DMS153 treated with DMSO at 0.1 percent for 48 hours (cell line): ENCODE data around the gene BRME1.

Experiments used
- DNase-seq: peaks from one replicate; lab custom pipeline; 2025; ENCODE audit not compliant: unreplicated experiment; lab: John Stamatoyannopoulos, UW

The BRME1 gene

DNA sequence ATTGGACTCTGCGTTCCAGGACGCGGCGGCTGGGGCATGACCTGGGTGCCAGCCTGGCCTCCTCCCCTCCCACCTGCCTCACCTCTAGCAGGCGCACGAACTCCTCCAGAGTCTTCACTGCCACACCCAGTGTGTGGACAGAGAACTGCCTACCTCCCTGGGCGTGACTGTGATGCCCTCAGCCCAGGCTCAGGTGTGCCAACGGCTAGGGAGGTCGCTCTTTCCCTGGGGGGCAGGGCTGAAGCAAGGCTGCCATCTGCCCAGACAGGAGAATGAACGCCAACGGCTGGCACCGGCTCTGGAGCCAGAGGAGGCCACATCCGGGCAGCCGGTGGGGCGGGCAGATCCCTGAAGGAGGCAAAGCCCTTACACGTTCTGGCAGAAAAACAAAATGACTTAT is 17.6 kb downstream of the BRME1 start:
- no peak for DNase-seq

DNA sequence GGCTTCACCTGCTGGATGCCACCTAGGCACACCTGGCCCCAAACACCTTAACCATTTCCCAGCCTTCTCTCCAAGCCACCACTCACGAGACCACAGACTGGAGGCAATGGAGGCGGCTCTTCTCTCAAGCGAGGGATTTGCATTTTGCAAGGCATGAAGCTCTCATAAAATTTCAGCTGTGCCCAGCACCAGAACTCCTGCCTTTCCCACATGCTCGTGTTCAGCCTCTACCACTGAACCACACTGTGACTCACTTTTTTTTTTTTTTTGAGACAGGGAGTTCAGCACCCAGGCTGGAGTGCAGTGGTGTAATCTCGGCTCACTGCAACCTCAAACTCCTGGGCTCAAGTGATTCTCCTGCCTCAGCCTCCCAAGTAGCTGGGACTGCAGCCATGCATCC is 18.4 kb downstream of the BRME1 start:
- DNase-seq: no peak

DNA sequence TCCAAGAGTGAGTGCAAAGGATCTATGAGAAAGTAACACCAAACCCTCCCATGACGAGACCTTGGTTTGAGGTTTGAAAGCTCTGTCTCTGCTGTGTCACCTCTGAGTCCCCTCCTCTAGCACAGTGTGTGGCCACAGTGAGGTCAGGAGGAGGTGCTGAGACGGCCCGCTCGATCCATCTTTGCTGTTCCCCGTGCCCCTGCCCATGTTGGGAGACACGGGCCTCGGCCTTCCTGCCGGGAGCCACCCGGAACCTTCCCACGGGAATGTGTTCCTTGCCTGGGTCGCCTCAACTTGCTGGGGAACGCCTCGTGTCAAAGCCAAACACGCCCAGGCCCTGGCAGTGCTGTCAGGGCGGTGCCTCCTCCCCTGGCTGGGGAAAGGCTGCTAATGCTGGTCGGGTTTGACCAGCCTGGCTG is 18.9 kb downstream of the BRME1 start:
- DNase-seq: no peak

DNA sequence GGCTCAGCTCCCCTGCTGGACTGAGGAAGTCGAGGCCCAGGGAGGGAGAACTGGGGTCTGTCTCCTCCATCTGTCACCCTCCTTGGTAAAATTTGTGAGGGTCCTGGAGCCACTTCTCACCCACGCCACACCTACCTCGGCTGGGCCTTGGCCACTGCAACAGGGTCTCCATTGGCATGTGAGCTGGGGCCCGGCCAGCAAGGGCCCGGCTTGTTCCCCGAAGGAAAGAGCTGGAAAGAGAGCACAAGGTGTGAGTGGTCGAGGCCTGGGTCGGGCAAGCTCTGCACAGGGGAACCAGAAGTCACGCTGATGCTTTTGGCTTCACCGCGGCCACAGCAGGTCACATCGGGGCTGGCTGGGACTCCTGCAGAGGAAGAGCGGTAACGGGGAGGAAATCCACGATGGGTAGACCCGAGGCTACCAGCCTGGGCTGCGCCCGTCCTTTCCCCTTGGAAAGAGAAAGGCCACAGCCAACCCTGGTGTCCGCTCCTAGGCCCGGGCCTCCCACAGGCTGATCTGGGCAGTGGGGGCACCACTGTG is 20.0 kb downstream of the BRME1 start:
- no peak for DNase-seq

DNA sequence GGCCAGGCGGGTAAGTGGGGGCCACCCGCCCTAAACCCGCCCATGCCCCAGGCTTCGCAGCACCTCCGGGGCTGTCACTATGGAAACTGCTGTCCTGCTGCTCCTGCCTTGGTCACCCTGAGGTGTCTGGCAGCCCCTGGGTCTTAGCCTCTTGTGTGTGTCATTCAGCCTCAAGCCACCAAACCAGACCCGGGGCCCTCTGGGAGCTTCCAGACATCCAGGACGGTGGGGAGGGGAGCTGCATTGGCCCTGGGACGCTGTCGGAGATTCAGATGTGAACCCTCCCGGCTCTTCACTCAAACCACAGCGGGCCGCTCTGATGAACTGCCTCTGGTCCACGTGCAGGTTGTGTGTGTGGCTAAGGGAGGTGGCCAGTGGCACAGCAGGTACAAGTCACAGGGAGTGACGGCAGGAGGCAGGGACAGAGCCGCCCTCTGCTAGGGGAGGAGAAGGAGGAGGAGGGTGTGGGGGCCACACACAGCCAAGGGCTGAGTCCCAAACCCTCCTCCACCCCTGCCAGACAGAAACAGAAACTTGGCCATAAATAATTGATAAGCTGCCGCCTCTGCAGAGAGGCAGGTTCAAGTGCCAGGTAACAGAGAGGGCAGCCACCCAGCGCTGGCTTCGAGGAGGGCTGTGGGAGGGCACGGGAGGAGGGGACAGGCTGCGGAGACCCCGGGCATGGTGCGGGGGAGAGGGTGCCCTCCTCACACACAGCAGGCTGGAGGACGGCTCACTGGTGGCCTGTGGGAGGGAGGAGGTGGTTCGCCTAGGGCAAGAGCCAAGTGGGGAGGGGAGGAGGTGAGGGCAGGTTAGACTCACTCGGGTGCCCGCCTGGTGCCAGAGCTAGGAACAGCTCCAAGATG is 21.0 kb downstream of the BRME1 start:
- peak; percentile 35 for DNase-seq

DNA sequence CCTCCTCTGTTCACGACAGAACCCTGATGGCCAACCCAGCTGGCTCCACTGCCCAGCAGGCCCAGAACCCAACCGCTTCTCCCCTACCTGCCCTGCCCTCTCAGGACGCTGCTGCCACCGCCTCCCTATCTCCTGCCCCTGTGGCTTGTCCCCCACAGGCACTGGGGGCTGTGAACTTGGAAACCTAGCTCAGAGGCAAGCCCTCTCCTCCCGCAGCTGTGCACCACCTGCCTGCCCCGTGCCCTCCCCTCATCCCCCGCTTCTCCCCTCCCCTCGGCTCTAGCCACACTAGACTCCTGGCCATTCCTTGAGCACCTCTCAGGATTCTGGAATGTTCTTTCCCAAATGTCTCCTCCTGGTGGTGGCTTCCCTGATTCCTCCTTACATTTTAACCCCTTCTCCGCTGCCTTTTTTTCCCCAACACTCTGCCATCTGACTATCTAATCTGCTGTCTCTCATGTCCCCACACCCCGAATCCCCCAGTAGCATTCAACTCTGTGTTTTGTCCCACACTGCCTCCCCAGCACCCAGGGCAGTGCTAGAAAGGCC is 22.3 kb downstream of the BRME1 start:
- no peak for DNase-seq

DNA sequence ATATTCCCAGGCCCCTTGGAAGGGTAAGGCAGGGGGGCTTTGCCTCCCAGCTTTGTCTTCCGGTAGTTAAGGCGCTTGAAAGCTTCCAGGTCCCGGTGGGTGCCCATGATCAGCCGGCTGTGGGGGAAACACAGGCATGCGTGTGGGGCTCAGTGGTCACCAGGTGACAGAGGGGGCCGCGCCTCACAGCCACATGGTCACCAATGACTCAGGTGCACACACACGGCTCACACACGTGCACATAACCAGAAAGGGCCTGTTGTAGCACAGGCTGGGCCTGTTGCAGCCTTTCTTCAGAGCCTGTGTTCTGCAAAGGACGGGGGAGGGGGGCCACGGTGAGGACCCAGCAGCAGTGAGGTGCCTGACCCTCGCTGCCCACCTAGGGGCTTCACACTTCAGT is 23.1 kb downstream of the BRME1 start:
- no peak for DNase-seq

DNA sequence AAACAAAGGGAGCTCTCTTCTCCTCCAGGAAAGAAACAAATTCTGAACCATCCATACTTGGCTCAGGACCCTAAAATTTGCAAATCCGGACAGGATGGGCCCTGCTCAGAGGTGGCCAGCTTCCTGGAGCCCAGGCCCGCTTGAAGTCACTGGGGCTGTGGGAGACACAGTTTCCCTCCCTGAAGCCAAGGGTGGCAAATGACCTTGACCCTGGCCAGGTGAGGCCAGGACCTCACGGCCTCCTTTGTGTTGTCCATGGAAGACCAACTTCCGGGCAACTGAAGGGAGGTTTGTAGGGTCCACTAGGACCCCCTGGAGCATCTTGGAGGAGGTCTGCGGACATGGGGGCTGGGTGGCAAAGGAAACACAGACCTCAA is 23.5 kb downstream of the BRME1 start:
- no peak for DNase-seq

DNA sequence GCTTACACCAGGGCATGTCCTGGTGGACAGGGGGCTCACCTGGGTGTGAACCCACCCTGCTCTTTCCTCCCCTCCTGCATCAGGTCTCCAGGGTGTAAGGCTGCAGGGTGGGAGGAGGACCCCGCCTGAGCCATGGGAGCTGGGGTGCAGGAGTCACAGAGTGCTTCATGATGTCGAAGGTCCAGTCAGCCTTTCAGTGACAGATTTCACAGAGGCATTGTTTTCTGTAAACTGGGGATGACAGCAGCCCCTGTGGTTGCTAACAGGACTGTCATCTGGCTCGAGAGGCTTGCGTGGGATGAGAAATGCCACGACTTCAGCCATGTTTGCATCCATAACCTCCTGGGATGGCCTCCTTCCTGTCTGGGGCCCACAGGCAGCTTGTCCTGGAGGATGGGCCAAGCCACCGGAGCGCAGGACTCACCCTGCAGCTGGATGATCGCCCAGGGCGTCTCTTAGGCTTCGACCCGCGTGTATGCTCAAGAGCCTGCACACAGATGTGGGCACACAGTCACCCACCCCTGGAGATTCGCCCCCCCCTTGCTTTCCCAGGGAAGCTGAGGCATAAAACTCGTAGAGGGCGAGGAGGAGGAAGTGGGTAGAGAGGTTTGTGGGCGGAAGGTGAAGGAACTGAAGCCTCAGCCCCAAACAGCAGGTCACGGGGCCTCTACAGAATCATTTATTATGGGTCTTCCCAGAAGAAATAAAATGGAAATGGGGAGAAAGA is 24.1 kb downstream of the BRME1 start:
- DNase-seq: no peak

DNA sequence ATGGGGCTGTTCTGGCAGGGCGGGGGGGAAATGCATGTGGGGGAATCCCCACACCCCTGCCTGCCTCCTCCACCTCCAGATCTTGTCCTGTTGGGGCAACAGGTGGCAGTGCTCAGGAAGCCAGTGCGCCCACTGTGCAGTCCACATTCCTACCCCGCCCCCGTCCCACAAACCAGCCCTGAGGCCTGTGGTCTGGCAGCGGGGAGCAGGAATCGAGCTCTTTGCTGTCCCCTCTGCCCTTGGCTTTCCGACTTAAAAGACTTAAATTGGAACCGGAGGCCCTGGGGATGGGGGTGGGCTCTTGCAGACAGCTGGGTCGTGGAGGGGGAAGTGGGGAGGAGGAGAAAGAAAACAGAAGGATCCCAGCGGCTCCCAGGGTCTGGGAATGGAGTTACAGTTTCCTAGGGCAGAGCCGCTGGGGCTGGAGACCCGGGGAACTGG is 24.6 kb downstream of the BRME1 start:
- DNase-seq: no peak

DNA sequence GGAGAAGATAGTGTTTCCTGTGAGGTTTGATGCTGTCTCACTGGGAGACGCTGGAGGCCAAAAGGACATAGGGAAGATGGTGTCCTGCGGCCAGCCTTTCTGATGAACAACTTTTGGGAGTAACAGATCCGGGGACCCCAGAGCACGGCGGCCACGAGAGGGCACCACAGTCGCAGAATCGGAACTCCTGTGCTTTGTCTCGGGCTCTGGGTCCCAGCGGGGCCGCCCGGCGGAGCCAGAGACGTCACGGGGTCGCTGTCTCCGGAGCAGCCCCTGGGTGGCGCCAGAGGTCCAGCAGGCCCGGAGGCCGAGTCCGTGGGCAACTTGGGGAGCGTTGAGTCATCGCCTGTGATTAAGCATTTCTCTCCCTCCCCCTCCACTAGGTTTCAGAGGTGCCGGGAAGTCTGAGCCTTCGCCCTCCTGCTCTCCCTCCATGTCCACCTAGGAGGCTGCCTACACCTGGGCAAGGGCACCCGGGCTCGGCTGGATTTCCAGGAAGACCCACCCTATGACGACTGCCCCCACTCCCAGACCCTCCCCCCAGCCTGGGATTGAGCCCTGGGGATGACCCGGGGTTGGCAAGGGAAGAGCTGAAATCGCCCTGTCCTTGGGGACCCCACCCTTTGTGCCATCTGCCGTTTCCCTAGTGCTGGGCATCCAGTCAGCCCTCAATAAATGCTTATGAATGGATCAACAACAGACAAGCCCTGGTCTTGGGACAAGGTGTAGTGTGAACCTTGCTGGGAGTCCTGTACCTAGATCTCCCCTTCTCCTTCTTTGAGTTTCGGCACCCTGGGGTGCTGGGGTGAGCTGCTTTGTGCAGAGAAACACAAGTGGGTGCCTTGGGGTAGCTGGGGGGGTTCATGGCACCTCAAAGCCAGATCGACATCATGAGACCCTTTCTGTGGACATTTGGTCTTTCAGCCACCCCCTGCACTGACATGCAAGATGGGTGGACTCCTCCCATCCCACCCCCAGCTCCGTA is 25.6 kb downstream of the BRME1 start:
- peak; percentile 86 for DNase-seq

DNA sequence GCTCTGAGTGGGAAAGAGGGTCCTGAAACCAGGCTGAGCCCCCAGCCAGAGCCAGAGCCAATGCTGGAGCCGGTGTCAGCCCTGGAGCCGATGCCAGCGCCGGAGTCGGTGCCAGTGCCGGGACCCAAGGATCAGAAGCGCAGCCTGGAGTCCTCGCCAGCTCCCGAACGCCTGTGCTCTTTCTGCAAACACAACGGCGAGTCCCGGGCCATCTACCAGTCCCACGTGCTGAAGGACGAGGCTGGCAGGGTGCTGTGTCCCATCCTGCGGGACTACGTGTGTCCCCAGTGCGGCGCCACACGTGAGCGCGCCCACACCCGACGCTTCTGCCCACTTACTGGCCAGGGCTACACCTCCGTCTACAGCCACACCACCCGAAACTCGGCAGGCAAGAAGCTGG is 28.6 kb downstream of the BRME1 start:
- no peak for DNase-seq

DNA sequence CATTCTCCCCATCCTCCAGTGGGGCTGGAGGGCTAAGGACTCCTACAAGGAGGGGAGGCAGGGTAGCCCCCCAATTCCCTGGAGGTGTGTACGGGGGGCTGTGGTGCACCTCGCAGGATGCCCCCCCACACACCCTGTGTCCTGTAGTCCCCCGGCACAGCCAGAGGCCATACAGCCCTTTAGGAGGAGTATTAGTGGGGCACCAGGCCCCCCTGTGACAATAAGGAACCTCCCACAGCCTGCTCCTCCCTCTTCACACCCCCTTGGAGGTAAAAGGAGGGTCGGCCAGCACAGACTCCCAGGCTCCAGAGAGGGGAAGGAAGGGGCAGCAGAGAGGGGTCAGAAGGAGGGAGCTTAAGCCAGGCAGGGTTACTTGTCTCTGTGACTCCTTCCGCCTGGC is 29.1 kb downstream of the BRME1 start, which contains the start of gene NANOS3:
Gene NANOS3, plus strand, starts transcription at position 301 of the 400 bp plus-strand sequence. CDS start 115 bp downstream, outside the sequence.
- DNase-seq: no peak

DNA sequence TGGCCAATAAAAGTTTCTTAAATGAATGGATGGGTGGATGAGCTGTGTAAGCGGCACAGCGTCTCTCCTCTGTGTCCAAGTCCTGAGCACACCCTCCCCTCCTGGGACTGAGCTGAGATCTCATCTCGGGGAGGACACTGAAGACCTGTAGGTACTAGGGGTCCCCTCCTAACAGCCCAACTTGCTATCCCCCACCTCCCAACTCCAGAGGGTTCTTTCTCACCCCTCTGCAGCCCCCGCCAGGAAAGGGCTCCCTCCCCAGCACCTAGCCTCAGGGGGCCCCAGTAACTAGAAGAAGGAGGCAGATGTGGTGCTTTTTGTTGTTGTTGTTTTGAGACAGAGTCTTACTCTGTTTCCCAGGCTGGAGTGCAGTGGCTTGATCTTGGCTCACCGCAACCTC is 30.1 kb downstream of the BRME1 start:
- DNase-seq: no peak

DNA sequence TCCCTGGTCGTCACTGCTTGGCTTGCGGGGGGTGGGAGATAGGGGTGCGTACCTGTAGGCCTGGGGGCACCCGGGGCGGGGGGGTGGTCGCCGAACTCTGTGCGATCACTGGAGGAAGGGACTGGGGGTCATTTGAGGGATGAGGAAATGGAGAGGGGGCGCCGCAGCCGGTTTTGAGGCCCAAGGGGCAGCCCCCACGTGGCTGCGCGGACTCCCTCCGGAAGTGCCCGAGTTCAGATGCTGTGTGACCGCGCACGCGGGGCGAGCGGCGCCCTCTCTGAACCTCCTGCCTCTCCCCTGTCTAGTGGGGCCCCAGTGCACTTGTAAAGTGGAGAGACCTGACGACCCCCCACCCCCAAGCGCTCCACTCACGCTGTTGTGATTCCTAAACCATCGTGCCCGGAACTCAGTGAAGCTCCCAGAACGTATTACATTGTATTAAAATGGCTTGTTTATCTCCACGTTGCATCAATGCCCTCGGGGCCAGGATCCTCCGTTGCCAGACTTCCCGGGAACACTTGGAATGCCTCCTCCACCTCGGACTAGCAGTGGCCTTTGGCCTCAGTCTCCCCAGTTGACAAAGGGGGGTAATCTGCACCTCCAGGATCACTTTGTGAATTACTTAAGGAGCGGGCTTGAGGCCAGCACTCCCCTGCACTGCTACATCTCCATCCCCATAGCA is 31.9 kb downstream of the BRME1 start:
- DNase-seq: no peak

DNA sequence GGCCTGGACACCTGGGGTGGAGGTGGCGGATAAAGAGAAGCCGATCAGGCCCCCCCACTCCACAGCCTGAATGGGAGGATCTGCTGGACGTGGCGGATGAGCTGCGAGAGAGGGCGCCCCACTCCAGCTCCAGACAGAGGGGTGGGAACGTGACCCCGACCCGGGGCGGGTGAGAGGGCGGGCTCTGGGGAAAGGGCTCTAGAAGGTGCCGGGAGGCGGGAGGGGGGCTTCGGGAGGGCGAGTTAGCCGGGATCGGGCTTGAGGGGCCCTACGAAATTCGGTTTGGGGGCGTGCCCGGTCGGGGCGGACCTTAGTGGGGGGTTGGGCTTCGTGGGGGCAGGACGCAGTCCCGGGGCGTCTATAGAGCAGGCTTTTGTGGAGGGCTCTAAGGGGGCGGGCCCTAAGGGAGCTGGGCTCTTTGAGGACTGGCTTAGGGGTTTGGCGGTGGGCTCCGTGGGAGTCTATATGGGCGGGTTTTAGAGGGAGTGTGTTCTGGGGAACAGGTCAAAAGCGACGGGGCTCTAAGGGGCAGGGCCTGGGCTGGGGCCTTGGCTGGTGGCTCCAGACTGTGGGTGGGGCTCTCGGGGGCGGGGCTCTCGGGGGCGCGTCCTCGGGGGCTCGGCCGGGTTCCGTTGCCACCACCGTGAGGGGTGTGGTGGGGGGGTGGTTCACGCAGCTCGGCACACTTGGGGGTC is 33.1 kb downstream of the BRME1 start:
- no peak for DNase-seq

DNA sequence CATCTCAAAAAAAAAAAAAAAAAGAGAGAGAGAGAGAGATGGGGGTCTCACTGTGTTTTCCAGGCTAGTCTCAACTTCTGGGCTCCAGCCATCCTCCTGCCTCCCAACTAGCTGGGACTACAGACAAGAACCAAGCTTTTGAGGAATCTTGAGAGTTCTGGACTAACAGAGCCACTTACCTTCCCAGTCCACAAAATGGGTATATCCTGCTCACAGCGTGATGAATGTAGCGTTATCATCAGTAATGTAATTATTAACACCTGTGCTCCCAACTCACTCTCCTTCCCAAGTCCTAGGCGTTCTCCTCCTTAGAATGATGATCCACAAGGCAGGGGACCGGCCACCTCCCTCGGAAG is 33.6 kb downstream of the BRME1 start:
- DNase-seq: no peak

DNA sequence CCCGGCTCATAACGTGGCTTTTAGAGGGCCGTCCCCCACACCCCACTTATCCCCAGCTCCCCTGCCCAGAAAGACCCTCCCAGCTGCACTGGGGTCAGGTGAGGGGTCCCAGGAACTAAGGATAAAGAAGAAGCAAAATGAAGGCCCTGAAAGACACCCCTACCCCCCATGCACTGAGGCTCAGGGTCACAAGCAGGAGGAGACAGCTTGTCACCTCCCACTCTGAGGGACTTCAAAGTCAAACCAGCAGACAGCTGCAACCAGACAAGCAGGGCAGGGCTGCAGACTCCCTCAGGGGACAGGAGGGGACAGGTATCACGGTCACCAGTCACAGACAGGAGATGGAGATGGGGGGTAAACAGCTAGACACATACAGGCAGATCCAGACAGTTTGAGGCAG is 35.0 kb downstream of the BRME1 start:
- DNase-seq: no peak

DNA sequence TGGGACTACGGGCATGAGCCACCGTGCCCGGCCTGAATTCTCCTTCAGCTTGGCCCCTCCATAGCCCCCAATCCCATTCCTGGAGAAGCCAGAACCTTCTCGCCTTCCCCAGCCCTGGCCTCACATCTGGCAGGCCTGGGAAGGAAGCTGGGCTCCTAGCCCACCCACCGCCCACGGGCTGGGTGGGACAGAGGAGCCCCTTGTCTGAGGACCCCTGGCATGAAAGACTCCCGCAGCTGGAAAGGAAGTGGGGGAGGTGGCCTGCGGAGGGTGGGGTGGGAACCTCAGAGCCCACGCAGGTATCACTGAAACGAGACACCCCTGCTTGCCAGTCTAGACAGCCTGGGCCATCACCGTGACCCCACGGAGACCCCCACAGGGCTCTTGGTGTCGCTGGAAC is 36.6 kb downstream of the BRME1 start:
- DNase-seq: no peak
